ENCODE data around the gene ZNF512. TPM values are rescaled to one million over a fixed set of nuclear protein-coding genes. Genes with fewer than 3 reads are reported as not detected.
"Not testable (repeated sequence)": the region's sequence is repeated elsewhere in the genome, so short reads cannot be mapped to it uniquely, and the experiment has no call there.

ZNF512 gene
- total RNA-seq, 6 experiments from 2014 or later: 20.1 to 28.3 (median 26.7) TPM

- peak overlapping the region; percentile 95 for H3K4me3 Mint-ChIP-seq
- peaks cover 35% of the 10 kb centered on the region for H3K36me3 Mint-ChIP-seq (ENCODE audit: low read depth)
- no peak for DNase-seq
- H3K27me3 Mint-ChIP-seq (ENCODE audit: insufficient read depth): no peaks in the 10 kb centered on the region
- H3K9me3 Mint-ChIP-seq: peaks cover 8% of the 10 kb centered on the region
- no peak overlapping the region for H3K27ac Mint-ChIP-seq
- TF ChIP-seq, protein P1, sequence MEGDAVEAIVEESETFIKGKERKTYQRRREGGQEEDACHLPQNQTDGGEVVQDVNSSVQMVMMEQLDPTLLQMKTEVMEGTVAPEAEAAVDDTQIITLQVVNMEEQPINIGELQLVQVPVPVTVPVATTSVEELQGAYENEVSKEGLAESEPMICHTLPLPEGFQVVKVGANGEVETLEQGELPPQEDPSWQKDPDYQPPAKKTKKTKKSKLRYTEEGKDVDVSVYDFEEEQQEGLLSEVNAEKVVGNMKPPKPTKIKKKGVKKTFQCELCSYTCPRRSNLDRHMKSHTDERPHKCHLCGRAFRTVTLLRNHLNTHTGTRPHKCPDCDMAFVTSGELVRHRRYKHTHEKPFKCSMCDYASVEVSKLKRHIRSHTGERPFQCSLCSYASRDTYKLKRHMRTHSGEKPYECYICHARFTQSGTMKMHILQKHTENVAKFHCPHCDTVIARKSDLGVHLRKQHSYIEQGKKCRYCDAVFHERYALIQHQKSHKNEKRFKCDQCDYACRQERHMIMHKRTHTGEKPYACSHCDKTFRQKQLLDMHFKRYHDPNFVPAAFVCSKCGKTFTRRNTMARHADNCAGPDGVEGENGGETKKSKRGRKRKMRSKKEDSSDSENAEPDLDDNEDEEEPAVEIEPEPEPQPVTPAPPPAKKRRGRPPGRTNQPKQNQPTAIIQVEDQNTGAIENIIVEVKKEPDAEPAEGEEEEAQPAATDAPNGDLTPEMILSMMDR (IDR thresholded peaks at IDR 0.05): no peak
- peaks cover 55% of the 10 kb centered on the region for H3K4me1 Mint-ChIP-seq (ENCODE audit: low read depth)
These were observed 1.8 kb downstream of the ZNF512 start for GRCh38 chr2:27584597-27584996.

DNA sequence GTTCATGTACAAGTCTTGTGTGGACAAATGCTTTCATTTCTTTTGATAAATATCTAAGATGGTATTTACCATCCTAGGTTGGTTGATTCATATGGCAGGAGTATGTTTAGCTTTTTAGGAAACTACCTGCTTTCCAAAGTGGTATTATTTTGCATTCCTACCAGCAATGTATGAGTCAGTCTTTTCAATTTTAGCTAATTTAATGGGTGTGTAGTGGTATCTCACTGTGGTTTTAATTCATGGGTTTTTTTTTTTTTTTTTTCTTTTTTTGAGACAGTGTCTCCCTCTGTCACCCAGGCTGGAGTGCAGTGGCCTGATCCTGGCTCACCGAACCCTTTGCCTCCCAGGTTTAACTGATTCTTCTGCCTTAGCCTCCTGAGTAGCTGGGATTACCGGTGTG, 4.2 kb downstream of the ZNF512 start:
- H3K9me3 Mint-ChIP-seq: peaks cover 6% of the 10 kb centered on the region
- no peak for DNase-seq
- H3K36me3 Mint-ChIP-seq (ENCODE audit: low read depth): peaks cover 42% of the 10 kb centered on the region
- no peak overlapping the region for H3K4me3 Mint-ChIP-seq
- H3K27me3 Mint-ChIP-seq (ENCODE audit: insufficient read depth): no peaks in the 10 kb centered on the region
- peaks cover 55% of the 10 kb centered on the region for H3K4me1 Mint-ChIP-seq (ENCODE audit: low read depth)
- H3K27ac Mint-ChIP-seq: no peak overlapping the region; the same call in 1 of the 2 replicates
- TF ChIP-seq, protein P1 (IDR thresholded peaks at IDR 0.05): no peak

- Mint-ChIP-seq H3K36me3 (ENCODE audit: low read depth) (peaks cover 40% of the 10 kb centered on the region), H3K4me3 (peak overlapping the region; percentile 48; the same call in 1 of the 2 replicates), H3K27ac (0 out of 2 replicates have a peak overlapping the region, but pooled peaks have one; percentile 16), H3K27me3 (ENCODE audit: insufficient read depth) (no peaks in the 10 kb centered on the region), H3K4me1 (ENCODE audit: low read depth) (peaks cover 50% of the 10 kb centered on the region), H3K9me3 (peaks cover 10% of the 10 kb centered on the region)
- DNase-seq: no peak
- TF ChIP-seq, protein P1 (IDR thresholded peaks at IDR 0.05): no peak
These were observed 5.5 kb downstream of the ZNF512 start for GRCh38 chr2:27588308-27588707.

DNA sequence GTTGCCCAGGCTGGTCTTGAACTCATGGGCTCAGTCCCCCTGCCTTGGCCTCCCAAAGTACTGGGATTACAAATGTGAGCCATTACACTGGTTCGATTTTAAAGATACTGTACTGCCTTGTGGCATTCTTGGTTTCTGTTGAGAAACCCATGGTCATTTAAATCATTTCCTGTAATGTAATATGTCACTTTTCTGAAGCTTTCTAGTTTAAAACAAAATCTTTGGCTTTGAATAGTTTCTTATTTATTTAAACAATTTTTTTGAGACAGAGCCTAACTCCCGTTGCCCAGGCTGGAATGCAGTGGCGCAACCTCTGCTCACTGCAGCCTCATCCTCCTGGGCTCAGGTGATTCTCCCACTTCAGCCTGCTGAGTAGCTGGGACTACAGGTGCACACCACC, 8.9 kb downstream of the ZNF512 start:
- DNase-seq: no peak
- TF ChIP-seq, protein P1 (IDR thresholded peaks at IDR 0.05): no peak
- peaks cover 24% of the 10 kb centered on the region for H3K9me3 Mint-ChIP-seq
- H3K4me1 Mint-ChIP-seq (ENCODE audit: low read depth): peaks cover 31% of the 10 kb centered on the region
- H3K36me3 Mint-ChIP-seq (ENCODE audit: low read depth): peaks cover 54% of the 10 kb centered on the region
- H3K27me3 Mint-ChIP-seq (ENCODE audit: insufficient read depth): no peaks in the 10 kb centered on the region
- H3K4me3 Mint-ChIP-seq: no peak overlapping the region
- no peak overlapping the region for H3K27ac Mint-ChIP-seq

DNA sequence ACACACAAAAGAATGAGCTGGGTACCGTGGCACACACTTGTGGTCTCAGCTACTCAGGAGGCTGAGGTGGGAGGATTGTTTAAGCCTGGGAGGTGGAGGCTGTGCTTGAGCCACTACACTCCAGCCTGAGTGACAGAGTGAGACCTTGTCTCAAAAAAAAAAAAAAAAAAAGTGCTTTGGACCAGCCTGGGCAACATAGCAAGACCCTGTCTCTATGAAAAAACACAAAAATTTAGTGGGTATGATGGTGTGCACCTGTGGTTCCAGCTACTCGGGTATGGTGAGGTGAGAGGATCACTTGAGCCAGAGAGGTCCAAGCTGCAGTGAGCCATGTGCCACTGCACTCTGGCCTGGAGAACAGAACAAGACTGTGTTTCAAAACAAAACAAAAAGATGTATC, 10.4 kb downstream of the ZNF512 start:
- Mint-ChIP-seq H3K27me3 (ENCODE audit: insufficient read depth) (no peaks in the 10 kb centered on the region), H3K36me3 (ENCODE audit: low read depth) (peaks cover 52% of the 10 kb centered on the region), H3K4me3 (no peak overlapping the region), H3K4me1 (ENCODE audit: low read depth) (peaks cover 29% of the 10 kb centered on the region), H3K27ac (no peak overlapping the region), H3K9me3 (peaks cover 24% of the 10 kb centered on the region)
- TF ChIP-seq, protein P1 (IDR thresholded peaks at IDR 0.05): no peak
- no peak for DNase-seq

DNA sequence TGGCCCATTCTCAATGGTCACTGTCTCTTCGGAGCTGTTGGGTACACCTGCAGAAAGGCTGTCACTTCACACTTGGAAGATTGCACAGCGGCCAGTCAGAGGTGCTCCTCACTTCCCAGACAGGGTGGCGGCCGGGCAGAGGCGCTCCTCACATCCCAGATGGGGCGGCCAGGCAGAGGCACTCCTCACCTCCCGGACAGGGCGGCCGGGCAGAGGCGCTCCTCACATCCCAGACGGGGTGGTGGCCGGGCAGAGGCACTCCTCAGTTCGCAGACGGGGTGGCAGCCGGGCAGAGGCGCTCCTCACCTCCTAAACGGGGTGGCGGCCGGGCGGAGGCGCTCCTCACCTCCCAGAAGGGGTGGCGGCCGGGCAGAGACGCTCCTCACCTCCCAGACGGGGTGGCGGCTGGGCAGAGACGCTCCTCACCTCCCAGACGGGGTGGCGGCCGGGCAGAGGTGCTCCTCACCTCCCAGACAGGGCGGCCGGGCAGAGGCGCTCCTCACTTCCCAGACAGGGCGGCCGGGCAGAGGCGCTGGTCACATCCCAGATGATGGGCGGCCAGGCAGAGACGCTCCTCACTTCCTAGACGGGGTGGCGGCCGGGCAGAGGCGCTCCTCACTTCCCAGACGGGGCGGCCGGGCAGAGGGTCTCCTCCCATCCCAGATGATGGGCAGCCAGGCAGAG, 11.3 kb downstream of the ZNF512 start:
- not testable (repeated sequence) for H3K4me3 Mint-ChIP-seq; H3K27ac Mint-ChIP-seq; DNase-seq; H3K27me3 Mint-ChIP-seq (ENCODE audit: insufficient read depth)
- H3K4me1 Mint-ChIP-seq (ENCODE audit: low read depth): peaks cover 27% of the 10 kb centered on the region
- peaks cover 24% of the 10 kb centered on the region for H3K9me3 Mint-ChIP-seq
- H3K36me3 Mint-ChIP-seq (ENCODE audit: low read depth): peaks cover 55% of the 10 kb centered on the region

DNA sequence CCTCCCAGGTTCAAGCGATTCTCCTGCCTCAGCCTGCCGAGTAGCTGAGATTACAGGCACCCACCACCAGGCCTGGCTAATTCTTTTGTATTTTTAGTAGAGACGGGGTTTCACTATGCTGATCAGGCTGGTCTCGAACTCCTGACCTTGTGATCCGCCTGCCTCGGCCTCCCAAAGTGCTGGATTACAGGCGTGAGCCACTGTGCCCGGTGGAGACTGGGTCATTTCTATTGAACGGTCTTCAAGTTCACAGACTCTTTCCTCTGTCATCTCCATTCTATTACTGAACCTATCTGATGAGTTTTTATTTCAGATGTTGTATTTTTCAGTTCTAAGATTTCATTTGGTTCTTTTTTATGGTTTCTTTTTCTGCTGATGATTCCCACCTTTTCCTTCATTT, 12.6 kb downstream of the ZNF512 start:
- Mint-ChIP-seq H3K4me1 (ENCODE audit: low read depth) (peaks cover 32% of the 10 kb centered on the region), H3K9me3 (peaks cover 23% of the 10 kb centered on the region), H3K36me3 (ENCODE audit: low read depth) (peaks cover 53% of the 10 kb centered on the region)
- H3K27me3 Mint-ChIP-seq (ENCODE audit: insufficient read depth); H3K27ac Mint-ChIP-seq; DNase-seq; H3K4me3 Mint-ChIP-seq: not testable (repeated sequence)
